Heart left ventricle (tissue), 13 donors: ENCODE measurements around the gene ABCD1.

Experiments
- CTCF ChIP-seq, 12 donors: fragments of 200-600 bp; sonication (generic) in 4 of 12; IDR thresholded peaks; one replicate each; pipeline versions ENCODE4 v1.5.0 to v1.8.0; 2018 to 2022; ENCODE audit warnings: antibody characterized with exemption in 12 of 12, mild to moderate bottlenecking in 5 of 12
- POLR2A ChIP-seq, 2 donors: fragments of 450-650 bp; IDR thresholded peaks; one replicate each; pipeline ENCODE4 v1.6.1; 2017; ENCODE audit warnings: antibody characterized with exemption in 2 of 2, mild to moderate bottlenecking in 2 of 2, moderate library complexity in 2 of 2
- donor health status: ischemic (EF 13 %, LVEDD 7.1; RV severe dilation, severe dysfunction).
- donor health status: DM: no; HTN: yes; CAD: no.
- donor health status: DM: no; HTN: no; CAD: no.
- donor health status: ischemic (EF 25% LVEDD 6.9; RV normal size, moderate dysfunction).
- donor health status: ischemic (EF 25% LVEDD 5.7; RV mildly dilated, moderate dysfunction).
- donor health status: ischemic (EF 35%, LVEDD 5.7; RV mildly dilated, moderate dysfunction).
- donor health status: nonischemic (EF 11% LVEDD 7.7; RV severe dilation, severe dysfunction).
- donor health status: DM: yes; HTN: yes; CAD: no.
- donor health status: PGD.
- donor health status: ischemic (EF 29% LVEDD 5.4; RV normal size, mild dysfunction).
- donor health status: nonischemic (EF 23%, LVEDD 6.1; RV moderate dilation, normal function).

DNA sequence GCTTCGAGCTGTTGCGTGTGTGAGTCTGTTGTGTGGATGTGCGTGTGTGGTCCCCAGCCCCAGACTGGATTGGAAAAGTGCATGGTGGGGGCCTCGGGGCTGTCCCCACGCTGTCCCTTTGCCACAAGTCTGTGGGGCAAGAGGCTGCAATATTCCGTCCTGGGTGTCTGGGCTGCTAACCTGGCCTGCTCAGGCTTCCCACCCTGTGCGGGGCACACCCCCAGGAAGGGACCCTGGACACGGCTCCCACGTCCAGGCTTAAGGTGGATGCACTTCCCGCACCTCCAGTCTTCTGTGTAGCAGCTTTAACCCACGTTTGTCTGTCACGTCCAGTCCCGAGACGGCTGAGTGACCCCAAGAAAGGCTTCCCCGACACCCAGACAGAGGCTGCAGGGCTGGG, 28.6 kb upstream of the ABCD1 start:
- no peak for TF ChIP-seq POLR2A (IDR thresholded peaks at IDR 0.05)
- no peak for TF ChIP-seq CTCF (IDR thresholded peaks at IDR 0.05)
